GM19043 (cell line): ENCODE data around the gene LZIC.
A peak's percentile ranks its signal among the peaks of the same experiment; 100 is the strongest.

Experiments used
- ATAC-seq: cut with Tn5 transposase; IDR thresholded peaks from one replicate; pipeline ENCODE4 v1.9.1; 2021; ENCODE audit warnings: low read depth; ENCODE audit not compliant: unreplicated experiment

LZIC gene

DNA sequence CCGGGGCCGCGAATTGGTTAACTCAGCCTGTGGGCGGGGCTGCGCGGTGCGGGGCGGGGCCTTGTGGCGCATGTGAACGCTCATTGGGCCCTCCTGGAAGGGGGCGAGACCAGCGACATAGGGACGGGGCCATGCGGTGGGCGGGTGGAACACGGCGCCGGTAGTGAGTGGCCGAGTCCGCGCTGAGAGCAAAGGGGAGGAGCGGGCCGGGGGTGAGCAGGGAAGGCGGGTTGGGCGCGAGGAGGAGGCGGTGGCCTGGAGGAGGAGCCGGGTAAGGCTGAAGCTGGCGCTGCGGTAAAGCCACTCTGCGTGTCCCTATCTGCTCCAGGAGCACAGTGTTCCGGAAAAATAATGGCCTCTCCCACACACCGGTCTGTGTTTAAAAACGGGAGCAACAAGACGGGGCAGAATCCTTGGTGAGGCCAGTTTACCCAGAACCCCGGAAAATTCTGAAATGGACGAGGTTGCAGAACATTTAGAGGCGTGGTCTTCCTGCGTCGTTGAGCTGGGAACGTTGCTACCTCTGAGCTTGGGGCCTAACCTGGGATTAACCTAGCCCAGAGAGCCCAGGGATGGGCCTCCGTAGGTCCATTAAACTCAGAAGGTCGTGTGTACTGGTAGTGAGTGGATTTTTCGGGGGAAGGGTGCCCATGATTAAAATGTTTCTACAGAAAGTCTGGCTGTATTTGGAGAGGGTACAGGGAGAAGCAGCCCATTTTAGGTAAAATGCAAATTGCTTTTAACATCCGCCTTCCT lies 32.6 kb downstream of the LZIC start:
- ATAC-seq, result peak; percentile 92

DNA sequence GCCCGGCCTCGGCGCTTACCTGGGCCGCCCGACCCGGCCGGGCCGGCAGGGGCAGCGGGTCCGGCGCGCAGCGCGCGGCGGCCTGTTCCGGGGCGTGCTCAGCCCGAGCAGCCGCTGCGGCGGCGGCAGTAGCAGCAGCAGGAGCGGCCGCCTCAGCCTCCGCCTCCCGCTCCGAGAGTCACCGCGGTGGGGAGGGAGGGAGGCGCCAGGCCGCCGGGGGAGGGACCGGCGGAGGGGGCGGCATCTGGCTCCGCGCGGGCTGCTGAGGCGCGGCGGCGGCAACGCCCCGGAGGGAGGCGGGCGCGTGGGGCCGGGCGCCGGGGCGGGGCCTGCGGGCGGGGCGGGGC lies 33.1 kb downstream of the LZIC start, which contains the start of gene CTNNBIP1:
Gene CTNNBIP1, minus strand, starts transcription at position 194 of the 347 bp plus-strand sequence. CDS start 38,205 bp downstream, outside the sequence.
- ATAC-seq, result no peak

DNA sequence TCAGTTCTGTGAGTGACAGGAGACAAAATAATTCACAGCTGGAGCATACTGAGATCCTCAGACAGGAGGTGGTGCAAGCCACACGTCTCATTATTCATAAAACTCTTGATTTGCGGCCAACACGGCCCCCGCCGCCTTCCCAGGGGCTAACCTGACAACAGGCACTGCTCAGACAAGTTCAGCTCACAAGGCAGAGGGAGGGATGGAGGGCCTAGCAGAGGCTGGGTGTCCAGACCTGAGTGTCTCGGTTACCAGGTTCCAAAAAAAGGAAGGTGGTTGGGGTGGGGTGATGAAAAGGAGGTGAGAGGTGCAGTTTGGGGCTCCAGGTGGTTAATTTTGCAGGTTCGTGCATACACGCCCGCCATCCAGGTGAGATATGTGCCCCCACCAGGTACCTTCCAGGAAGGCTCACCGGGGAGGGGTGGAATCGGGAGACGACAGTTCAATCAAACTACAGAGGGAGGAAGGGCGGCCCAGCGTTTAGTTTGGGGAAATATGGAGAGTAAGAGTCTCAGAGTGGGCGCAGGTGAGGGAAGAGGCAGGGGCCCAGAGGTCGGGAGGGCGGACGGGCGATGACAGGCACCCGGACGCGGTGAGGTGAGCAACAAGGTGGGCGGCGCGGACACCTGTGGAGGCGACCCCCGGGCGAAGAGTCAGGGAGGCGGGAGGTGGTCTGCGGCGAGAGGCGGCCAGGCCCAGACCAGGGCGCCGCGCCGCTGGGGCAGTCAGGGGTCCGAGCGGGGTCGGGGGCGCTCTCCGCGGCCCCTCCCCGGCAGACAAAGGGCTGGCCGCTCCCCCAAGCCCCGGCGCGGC lies 33.8 kb downstream of the LZIC start:
- no peak for ATAC-seq

- no peak for ATAC-seq
These were observed 34.3 kb downstream of the LZIC start for GRCh38 chr1:9908871-9909233.

DNA sequence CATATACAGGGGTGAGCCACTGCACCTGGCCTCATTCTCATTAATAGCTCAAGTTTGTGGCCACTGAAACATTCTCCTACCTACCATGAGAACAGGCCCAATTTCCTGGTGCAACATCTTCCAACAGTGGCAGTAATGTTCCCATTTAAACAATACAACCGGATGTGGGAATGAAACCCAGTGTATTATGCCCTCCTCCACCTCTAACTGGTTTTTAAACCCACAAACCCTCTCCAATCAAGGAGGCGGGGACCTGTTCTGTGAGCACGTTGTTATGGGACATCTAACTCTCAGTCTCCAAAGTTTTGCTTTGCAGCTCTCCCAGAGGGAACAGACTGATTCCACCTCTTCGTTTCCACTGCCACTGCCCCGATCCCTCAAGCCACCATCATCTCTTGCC lies 35.8 kb downstream of the LZIC start:
- ATAC-seq, result no peak

DNA sequence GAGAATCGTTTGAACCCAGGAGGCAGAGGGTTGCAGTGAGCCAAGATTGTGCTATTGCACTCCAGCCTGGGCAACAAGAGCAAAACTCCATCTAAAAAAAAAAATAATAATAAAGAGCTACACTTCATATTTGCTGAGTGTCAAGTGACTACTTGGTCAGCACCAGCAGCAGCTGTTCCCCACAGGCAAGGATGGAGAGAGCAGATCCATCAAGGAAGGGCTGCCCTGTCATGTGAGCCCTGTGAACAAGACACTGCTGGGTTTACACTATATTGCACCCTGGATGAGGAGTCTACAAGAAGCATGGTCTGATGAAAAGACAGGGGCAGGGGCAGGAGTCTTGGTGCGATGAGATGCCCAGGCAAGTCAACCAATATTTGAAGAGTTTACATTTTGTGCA lies 36.7 kb downstream of the LZIC start:
- no peak for ATAC-seq

DNA sequence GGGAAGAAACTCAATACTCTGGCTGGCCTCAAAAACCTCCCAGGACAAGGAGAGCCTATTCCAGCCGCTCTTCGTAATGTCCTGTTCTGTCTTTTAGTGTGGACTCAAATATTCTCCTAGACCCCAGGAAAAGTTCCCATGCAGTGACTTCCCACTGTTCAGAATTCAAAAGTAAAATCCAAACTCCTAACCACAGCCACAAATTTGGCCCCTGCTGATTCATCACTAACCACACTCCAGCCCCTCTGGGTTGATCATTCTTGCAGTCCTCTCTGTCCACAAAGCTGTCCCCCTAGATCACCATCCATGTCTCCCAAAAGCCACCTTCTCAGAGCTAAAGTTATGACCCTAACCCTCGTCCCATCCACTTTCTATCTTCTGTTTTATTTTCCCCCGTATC lies 38.2 kb downstream of the LZIC start:
- ATAC-seq, result no peak

GRCh38 chr1:9904596-9904995 lies 38.6 kb downstream of the LZIC start:
- no peak for ATAC-seq

DNA sequence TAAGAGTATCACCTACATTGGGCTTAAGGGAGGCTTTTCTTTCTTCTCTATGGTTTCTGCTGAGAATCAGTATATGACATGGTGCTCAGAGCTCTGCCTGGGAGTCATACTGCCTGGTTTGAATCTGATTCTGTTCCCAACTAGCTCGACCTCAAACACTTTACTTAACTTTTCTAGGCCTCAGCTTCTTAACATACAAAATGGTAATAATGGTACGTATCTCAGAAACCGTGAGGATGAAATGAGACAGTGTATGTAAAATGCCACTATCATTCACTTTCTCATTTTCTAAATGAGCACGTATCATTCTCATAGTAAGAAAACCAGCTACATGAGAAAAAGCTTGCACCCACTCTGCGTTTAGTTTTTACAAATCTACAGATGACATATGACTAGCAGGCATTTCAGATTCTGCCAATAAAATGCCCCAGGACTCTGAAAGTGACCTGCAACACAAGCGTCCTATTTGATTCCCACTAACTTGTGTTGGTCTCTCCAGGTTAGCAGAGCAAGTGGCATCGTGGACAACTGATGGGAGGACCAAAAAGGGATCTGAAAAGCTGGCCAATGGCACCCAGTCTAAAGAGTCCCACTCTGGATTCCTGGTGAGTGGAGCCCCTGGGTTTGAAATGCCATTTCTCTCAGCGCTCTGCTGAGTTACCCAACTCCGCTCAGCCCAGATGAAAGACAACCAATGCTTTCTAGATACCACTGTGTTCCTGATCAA lies 39.2 kb downstream of the LZIC start:
- no peak for ATAC-seq

DNA sequence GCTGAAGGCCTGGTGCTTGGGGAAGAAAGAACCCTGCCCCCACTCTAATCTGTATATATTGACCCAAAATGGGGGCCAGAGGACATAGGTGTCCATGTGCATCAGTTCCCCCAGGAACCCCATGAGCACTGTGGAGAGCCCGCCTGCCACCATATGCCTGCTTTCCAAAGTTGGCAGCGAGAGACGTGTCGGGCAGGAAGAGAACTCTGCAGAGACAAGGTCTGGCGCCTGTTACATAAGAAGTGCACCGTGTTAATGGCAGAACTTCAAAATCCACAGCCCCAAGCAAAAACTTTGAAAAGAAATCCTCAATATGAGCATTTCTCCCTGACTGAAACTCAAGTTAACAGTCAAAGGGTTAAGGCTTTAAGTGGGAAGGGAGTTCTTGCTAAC lies 41.1 kb downstream of the LZIC start:
- ATAC-seq, result no peak

GRCh38 chr1:9901148-9902059 lies 41.8 kb downstream of the LZIC start:
- no peak for ATAC-seq

- no peak for ATAC-seq
These were observed 42.8 kb downstream of the LZIC start for GRCh38 chr1:9900142-9901043.

DNA sequence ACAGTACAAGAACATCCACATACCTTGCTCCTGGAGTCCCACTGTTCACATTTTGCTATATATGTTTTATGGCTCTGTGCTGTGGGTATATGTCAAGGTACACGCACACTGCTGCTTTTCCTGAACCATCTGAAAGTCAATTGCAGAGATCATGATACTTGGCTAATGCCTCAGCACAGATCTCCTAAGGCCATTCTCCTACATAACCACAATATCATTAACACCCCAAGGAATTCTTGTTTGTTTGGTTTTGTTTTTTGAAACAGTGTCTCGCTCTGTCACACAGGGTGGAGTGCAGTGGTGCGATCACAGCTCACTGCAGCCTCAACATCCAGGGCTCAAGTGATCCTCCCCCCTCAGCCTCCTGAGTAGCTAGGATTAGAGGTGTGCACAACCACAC lies 49.1 kb downstream of the LZIC start:
- ATAC-seq, result no peak

- no peak for ATAC-seq
These were observed 50.3 kb downstream of the LZIC start for GRCh38 chr1:9892563-9893528.

- ATAC-seq, result no peak
These were observed 52.0 kb downstream of the LZIC start for GRCh38 chr1:9891207-9891606.

GRCh38 chr1:9890224-9890731 lies 52.9 kb downstream of the LZIC start:
- ATAC-seq, result no peak

DNA sequence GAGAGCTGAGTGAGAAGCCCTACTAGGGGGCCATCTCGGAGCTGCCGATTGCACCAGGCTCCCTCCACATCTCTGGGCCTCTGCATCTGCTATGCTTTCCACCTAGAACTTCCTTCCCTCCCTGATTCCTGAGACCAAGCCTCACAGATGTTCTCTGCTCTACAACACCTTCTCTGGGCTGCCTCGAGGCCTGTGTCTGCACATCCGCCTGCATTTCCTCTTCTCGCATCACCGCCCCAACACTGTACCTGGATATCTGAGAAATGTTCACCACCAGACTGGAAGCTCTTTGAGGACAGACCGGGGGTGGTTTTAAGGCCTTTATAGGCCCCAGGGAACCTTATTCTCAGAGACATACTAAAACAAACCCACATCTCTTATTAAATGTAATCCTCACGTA lies 53.8 kb downstream of the LZIC start:
- no peak for ATAC-seq

DNA sequence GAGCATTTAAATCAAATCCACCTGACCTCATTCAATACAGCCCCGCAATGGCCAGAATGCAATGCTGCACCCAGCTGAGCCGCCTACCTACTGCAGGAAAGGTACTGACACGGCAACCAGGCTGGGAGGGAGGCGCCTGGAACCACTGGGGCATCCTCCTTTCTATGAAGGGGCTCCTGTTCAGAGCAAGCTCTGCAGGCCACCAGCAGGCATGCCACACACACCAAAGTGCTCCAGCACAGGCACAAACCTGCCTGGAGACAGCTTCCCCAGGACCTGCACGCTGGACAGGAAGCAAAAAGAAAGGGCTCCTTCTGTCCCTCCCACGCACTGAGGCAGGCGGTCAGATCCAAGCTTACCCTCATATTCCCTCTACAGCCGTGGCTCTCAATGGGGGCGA lies 54.3 kb downstream of the LZIC start:
- no peak for ATAC-seq
